Small intestine (tissue), 7 donors: Measurements from ENCODE around the gene IGFBP4. TPM values are rescaled to one million over a fixed set of nuclear protein-coding genes. Genes with fewer than 3 reads are reported as not detected.
A peak's percentile ranks its signal among the peaks of the same experiment; 100 is the strongest.

ENCODE experiments used
- DNase-seq, 2 donors: peaks; one replicate each; pipeline versions ENCODE4 v3.0.0 to v3.0.0-alpha.2; 2013
- FAIRE-seq: peaks from 2 replicates; lab custom pipeline; 2012; peaks lifted over from hg19 to GRCh38; lab: Jason Lieb, UNC
- H3K27ac ChIP-seq, 3 donors: one replicate each; pipeline ENCODE4 v1.5.1; 2013; ENCODE audit warnings: low read length in 2 of 3, mild to moderate bottlenecking in 2 of 3, control low read depth in 1 of 3, inconsistent platforms in 1 of 3, low read depth in 1 of 3, moderate library complexity in 1 of 3
- H3K27me3 ChIP-seq, 3 donors: one replicate each; pipeline ENCODE4 v1.6.1; 2013; ENCODE audit warnings: low read length in 3 of 3, inconsistent platforms in 1 of 3; ENCODE audit not compliant: control insufficient read depth in 3 of 3, insufficient read depth in 3 of 3
- H3K36me3 ChIP-seq, 3 donors: one replicate each; pipeline ENCODE4 v1.6.1; 2013; ENCODE audit warnings: low read length in 3 of 3, inconsistent platforms in 1 of 3, low read depth in 1 of 3, mild to moderate bottlenecking in 1 of 3, moderate library complexity in 1 of 3; ENCODE audit not compliant: control insufficient read depth in 3 of 3, insufficient read depth in 2 of 3
- H3K4me1 ChIP-seq, 3 donors: one replicate each; pipeline ENCODE4 v1.6.1; 2013; ENCODE audit warnings: low read length in 2 of 3, inconsistent platforms in 1 of 3, low read depth in 1 of 3, mild to moderate bottlenecking in 1 of 3, moderate library complexity in 1 of 3; ENCODE audit not compliant: control insufficient read depth in 3 of 3, insufficient read depth in 2 of 3
- H3K4me3 ChIP-seq, 3 donors: one replicate each; pipeline ENCODE4 v1.5.1; 2013; ENCODE audit warnings: low read length in 3 of 3, control low read depth in 1 of 3, inconsistent platforms in 1 of 3, low read depth in 1 of 3, mild to moderate bottlenecking in 1 of 3, moderate library complexity in 1 of 3
- H3K9me3 ChIP-seq, 2 donors: one replicate each; pipeline ENCODE4 v1.6.1; 2013; ENCODE audit warnings: low read depth in 1 of 2, low read length in 1 of 2; ENCODE audit not compliant: control insufficient read depth in 2 of 2, insufficient read depth in 1 of 2
- WGBS, 3 donors: extraction: QIAGEN DNeasy Blood & Tissue Kit; methylation state at CpG; one replicate each; pipeline ENCODE4 v1.1.7; 2013; 5-methylcytosine and 5-hydroxymethylcytosine counted together
- polyA plus RNA-seq, 4 donors: library from polyadenylated mRNA; stranded (reverse) in 3 of 4; unstranded in 1 of 4; fragments of 200-250 nt in 3 of 4; fragments of 120-200 nt in 1 of 4; gene quantifications; one replicate each; pipeline versions ENCODE4 v1.2.1 to v1.2.3, GENCODE V29; 2013
- donor health status: healthy with polysubstance abuse.
- donor health status: control.
- donor health status: control.
- donor health status: Bipolar disorder and iron deficiency.
- donor health status: healthy.

IGFBP4 gene
- polyA plus RNA-seq, 4 donors = 19.2 to 282 (median 40.1) TPM

DNA sequence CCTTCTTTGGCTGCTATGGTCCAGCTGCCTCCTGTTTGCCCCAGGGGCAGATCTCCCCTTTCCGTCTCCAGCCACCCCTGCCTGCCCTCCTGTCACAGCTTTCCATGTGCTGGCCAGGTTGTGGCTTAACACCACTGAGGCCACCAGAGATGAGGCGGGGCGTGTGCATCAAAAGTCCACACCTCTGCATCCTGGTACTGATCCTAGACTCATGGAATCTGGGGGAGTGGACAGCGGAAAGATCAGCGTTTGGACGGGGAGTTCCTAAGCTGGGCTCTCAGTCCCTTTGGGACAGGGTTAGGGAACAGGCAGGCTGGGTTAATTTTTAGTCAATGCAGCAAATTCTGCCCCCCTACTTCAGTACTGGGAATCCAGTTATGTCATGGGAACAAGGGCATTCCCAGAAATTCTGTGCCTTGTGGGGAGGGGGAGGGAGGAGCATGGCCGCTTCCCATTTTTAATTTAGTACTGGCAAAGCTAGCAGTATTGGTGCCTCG lies 3.9 kb downstream of the IGFBP4 start:
- no peaks in the 10 kb centered on the region for H3K9me3 ChIP-seq
- DNase-seq (no peak), FAIRE-seq (no peak)
- H3K4me1 ChIP-seq = peaks cover 12 to 50% (median 14%) of the 10 kb centered on the region in 3 donors
- H3K27me3 ChIP-seq = peaks cover 0 to 20% (median 0%) of the 10 kb centered on the region in 3 donors
- peak overlapping the region in 2 of 3 donors; percentile 81 to 82 for H3K27ac ChIP-seq
- WGBS, 3 donors = 59 to 87% (median 78%) methylated on average over 8 of the region's 8 CpGs
- H3K4me3 ChIP-seq = no peak overlapping the region
- H3K36me3 ChIP-seq = peaks cover 0 to 11% (median 0%) of the 10 kb centered on the region in 3 donors

DNA sequence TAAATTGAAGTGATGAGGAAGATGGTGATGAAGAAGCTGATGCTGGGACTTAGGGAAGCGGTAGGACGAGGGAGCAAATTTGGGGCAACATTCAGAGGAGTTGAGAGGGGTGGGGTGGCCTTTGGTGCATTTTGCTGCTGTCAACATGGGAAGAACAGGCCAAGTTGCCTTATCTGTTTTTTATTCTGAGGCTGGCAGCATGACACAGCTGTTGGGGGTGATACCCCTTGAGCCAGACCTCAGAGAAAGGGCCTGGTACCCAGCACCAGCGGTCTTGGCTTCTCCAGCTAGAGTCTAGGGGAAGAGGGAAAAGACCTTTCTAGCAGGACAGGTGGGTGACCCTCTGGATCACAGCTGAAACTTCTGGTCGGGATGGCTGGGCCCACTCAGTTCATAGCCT lies 4.6 kb downstream of the IGFBP4 start:
- H3K9me3 ChIP-seq = no peaks in the 10 kb centered on the region
- 67 to 90% (median 74%) methylated on average over 4 of the region's 4 CpGs for WGBS, 3 donors
- peaks cover 12 to 44% (median 14%) of the 10 kb centered on the region in 3 donors for H3K4me1 ChIP-seq
- peaks cover 0 to 17% (median 0%) of the 10 kb centered on the region in 3 donors for H3K36me3 ChIP-seq
- H3K27ac ChIP-seq = peak overlapping the region; percentile 52 to 82 (median 81)
- no peak for DNase-seq
- peaks cover 0 to 17% (median 0%) of the 10 kb centered on the region in 3 donors for H3K27me3 ChIP-seq
- no peak for FAIRE-seq
- no peak overlapping the region for H3K4me3 ChIP-seq

DNA sequence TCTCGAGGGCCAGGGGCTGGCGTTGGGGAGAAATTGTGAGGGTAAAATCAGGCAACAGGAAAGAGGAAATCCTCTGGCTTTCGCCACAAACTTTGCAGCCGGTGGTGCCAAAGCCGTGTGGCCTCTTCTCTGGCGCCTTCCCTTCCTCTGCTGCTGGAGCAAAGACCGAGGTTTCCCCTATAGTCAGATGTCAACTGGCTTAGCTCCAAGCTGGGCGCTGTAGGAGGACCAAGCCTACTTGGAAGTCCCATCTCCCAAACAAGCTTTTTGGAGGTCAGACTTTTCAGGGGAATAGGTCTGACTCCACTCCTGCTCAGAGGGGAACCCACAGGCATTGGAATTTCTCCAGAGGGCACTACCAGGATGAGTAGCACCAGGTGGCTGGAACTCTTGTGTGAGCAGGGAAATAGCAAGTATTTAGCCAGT lies 5.0 kb downstream of the IGFBP4 start:
- Histone ChIP-seq H3K9me3 (no peaks in the 10 kb centered on the region), H3K36me3 (peaks cover 0 to 21% (median 0%) of the 10 kb centered on the region in 3 donors), H3K27me3 (peaks cover 0 to 15% (median 0%) of the 10 kb centered on the region in 3 donors), H3K4me1 (peaks cover 12 to 42% (median 14%) of the 10 kb centered on the region in 3 donors), H3K4me3 (no peak overlapping the region), H3K27ac (peak overlapping the region; percentile 52 to 82 (median 81))
- no peak for FAIRE-seq
- 14 to 28% (median 21%) methylated on average over 8 of the region's 8 CpGs for WGBS, 3 donors
- peak in 1 of 2 donors; percentile 26 for DNase-seq

DNA sequence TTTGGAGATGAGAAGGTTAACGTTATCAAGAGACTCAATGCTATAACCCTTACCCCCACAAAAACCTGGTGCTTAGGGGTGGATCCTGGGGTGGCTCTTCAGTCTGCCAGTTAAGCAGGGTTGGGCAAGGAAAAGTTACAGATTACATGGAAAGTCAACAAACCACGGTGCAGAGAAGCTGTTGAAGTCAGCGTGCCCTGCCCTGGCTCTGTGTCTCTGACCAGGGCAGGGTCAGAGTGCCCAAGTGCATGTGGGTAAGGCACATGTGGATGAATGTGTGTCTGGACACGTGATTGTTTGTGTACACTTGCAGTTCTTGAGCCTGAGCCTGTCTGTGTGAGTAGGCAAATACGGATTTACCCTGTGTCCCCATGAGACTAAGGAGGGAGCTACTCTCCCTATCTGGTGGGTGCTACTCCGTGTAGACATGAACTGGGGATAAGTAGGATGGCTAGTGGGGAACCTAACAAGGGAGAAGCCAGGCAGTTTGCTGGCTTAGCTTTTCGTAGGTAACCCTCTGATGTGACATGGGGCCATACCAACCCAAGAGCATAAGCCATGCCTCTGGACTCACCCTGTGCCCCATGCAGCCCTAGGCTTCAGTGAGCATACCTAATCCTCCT lies 5.5 kb downstream of the IGFBP4 start:
- FAIRE-seq (no peak), DNase-seq (peak; percentile 80 to 94)
- Histone ChIP-seq H3K27me3 (peaks cover 0 to 14% (median 0%) of the 10 kb centered on the region in 3 donors), H3K4me3 (no peak overlapping the region), H3K4me1 (peaks cover 12 to 42% (median 14%) of the 10 kb centered on the region in 3 donors), H3K9me3 (no peaks in the 10 kb centered on the region), H3K36me3 (peaks cover 0 to 26% (median 0%) of the 10 kb centered on the region in 3 donors), H3K27ac (peak overlapping the region; percentile 61 to 82 (median 81))
- 15 to 33% (median 21%) methylated on average over 7 of the region's 7 CpGs for WGBS, 3 donors

DNA sequence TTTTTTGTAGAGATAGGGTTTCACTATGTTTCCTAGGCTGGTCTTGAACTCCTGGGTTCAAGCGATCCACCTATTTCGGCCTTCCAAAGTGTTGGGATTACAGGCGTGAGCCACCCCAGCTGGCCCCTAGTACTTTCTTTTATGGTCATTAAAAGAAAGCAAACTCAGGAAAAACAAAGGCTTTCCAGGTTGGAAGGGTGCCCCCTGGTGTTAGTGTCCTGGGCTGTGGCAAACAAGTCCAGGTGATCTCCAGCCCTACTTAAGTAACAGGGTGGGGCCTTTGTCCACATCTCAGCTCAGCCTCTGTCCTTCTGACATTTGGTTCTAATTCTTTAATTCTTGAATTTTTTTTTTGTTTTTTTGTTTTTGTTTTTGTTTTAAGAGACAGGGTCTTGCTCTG lies 6.9 kb downstream of the IGFBP4 start:
- Histone ChIP-seq H3K9me3 (no peaks in the 10 kb centered on the region), H3K4me1 (peaks cover 10 to 35% (median 12%) of the 10 kb centered on the region in 3 donors), H3K36me3 (peaks cover 0 to 37% (median 2%) of the 10 kb centered on the region in 3 donors), H3K27ac (peak overlapping the region in 1 of 3 donors; percentile 47), H3K4me3 (no peak overlapping the region), H3K27me3 (peaks cover 0 to 3% (median 0%) of the 10 kb centered on the region in 3 donors)
- peak; percentile 54 to 67 for DNase-seq
- FAIRE-seq = no peak
- WGBS, 3 donors = 80 to 84% (median 84%) methylated on average over 3 of the region's 3 CpGs

DNA sequence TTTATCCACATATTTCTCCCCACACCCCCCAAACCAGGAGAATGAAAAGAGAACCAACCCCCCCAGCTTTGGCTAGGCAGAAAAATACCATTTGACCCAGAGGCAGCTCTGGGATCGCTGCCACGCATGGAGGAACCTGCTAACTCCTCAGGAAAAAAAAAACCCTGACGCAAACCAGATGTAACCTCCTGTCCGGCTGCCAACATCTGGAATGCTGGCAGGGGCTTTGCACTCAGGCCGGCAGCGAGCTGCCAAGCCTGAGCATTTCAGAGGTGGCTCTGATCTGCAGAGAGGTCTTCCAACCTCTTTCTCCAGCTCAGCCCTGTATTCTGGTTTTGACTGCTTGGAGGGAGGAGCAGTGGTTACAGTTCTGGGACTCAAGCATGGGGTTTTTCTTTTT lies 8.2 kb downstream of the IGFBP4 start:
- DNase-seq (no peak), FAIRE-seq (no peak)
- WGBS, 3 donors = 63 to 89% (median 73%) methylated on average over 6 of the region's 6 CpGs
- no peaks in the 10 kb centered on the region for H3K27me3 ChIP-seq
- peaks cover 0 to 38% (median 2%) of the 10 kb centered on the region in 3 donors for H3K36me3 ChIP-seq
- peak overlapping the region; percentile 21 to 69 (median 28) for H3K27ac ChIP-seq
- H3K9me3 ChIP-seq = no peaks in the 10 kb centered on the region
- H3K4me1 ChIP-seq = peaks cover 10 to 30% (median 12%) of the 10 kb centered on the region in 3 donors
- no peak overlapping the region for H3K4me3 ChIP-seq

DNA sequence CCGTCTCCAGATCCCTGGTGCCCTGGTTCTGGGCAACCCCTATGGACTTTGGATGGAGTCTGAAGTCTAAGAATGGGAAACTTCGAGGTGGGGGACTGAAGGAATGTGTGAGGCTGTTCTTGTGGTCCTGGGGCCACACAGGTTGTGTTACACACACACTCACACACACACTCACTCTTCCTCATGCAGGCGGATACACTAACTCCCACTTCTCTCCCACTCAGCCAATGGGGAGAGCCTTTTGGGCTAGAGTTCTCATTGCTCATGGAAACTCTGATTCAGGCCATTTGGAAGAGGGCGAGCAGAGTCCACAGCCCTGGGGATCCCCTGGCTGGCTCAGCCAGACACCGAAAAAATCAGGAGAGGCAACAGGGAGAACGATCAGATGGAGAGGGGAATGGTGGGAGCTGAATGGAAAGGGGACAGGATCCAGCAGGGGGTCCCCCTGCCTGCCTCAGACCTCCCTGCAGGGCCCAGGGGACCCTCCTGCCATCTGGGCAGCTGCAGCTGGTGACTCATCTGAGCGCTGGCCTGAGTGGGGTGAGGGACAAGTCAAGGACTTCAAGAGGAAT lies 9.1 kb downstream of the IGFBP4 start:
- H3K27me3 ChIP-seq = peaks cover 0 to 1% (median 0%) of the 10 kb centered on the region in 3 donors

DNA sequence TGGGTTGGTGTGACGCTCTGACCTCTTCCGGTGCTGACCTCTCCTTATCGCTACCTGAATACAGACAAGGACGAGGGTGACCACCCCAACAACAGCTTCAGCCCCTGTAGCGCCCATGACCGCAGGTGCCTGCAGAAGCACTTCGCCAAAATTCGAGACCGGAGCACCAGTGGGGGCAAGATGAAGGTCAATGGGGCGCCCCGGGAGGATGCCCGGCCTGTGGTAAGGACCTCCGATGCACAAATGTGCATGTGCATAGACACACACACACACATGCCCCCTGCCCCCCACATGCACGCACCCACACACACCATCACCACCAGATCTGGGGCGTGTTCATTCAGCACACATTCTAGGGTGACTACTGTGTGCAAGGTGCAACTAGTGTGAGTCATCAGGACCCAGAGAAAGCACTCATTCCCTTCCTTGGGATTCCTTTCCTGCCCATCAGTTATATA lies 9.7 kb downstream of the IGFBP4 start:
- 81 to 86% (median 83%) methylated on average over 15 of the region's 15 CpGs for WGBS, 3 donors
- Histone ChIP-seq H3K4me3 (no peak overlapping the region), H3K4me1 (peaks cover 5 to 39% (median 9%) of the 10 kb centered on the region in 3 donors), H3K27me3 (peaks cover 0 to 6% (median 0%) of the 10 kb centered on the region in 3 donors), H3K36me3 (peaks cover 0 to 42% (median 2%) of the 10 kb centered on the region in 3 donors), H3K9me3 (no peaks in the 10 kb centered on the region), H3K27ac (peak overlapping the region in 2 of 3 donors; percentile 35 to 69)
- DNase-seq = peak in 1 of 2 donors; percentile 85
- no peak for FAIRE-seq

More for the DNA sequence above, 9.1 kb downstream of the IGFBP4 start:
- peak; percentile 27 to 69 for DNase-seq
- Histone ChIP-seq H3K27ac (peak overlapping the region in 2 of 3 donors; percentile 35 to 69), H3K4me3 (no peak overlapping the region), H3K36me3 (peaks cover 0 to 42% (median 2%) of the 10 kb centered on the region in 3 donors), H3K9me3 (no peaks in the 10 kb centered on the region), H3K4me1 (peaks cover 10 to 33% (median 12%) of the 10 kb centered on the region in 3 donors)
- WGBS, 3 donors = 44 to 56% (median 52%) methylated on average over 6 to 7 of the region's 7 CpGs
- no peak for FAIRE-seq
